CD4-positive, alpha-beta T cell treated with Interleukin-10 for 1 hour (primary cell): ENCODE results near the gene UTP20.
"Not testable (repeated sequence)": the region's sequence is repeated elsewhere in the genome, so short reads cannot be mapped to it uniquely, and the experiment has no call there.

Source experiments
- DNase-seq: peaks from one replicate; pipeline ENCODE4 v3.0.0-alpha.2; 2020

Gene UTP20

DNA sequence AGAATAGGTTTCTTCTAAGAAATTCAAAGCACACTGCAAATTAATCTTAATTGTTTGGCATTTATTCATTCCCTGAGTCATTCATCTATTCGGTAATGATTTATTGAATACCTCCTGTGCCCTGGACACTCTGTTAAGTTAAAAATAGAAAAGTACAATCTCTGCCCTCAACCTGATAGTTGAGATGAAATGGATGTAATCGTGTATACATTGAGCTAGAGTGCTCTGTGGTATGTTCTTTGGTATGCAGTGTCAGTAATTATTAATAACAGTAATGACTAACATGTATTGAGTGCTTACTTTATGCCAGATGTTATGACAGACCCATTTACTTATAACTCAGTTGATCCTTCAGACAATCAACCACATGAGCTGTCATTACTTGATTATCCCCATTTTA lies 47.6 kb downstream of the UTP20 start:
- DNase-seq, result no peak

DNA sequence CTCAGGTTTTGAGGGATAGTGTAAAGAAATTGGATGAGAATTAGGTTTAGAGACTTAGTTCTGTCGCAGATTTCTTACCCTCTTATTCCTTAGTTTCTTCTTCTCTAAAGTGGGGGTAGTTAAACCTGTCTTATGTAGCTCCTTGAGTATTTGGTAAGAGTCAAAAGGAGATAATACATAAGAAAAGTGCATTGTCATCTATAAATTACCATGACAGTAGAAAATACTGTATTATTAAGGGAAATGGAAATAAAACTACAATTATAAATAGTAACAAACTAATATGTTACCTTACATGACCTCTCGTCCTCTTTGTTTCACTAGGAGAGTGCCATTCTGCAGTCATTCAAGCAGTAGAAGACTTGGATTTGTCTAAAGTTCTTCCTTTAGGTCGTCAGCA lies 49.0 kb downstream of the UTP20 start:
- DNase-seq, result no peak

DNA sequence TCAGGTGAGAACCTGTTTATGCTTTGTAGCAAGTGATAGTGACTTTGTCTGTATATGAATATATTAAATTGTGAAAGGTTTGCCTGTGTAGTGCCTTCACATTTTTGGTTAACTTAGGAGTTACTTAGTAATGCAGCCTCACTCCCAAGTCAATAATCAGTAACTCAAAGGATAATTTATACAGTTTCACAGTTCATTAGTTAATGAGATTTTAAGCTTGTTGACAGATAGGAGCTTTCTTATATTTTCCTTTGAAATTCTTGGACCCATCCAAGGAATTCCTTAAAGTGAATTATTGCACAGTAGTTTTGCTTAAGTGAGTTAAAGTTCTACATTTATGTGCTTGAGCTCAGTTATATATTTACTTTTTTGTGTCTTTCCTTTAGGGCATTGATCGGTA lies 50.7 kb downstream of the UTP20 start:
- no peak for DNase-seq

DNA sequence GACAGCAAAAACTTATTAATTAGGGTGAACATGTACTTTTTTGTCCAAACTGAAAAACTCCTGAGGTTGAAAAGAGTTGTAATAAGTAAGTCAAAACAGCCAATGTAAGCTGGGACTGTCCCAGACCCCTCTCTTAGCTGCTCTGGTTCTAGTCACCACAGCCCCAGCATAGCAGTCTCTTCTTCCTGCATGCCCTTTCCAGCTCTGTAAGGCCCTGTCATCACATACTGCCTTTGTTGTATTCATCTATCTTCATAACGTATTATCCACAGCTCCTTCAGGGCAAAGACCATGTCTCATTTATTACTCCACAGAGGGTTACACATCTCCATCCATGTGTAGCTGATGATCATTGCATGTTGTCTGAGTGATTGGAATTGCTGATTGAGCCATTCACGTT lies 56.5 kb downstream of the UTP20 start:
- DNase-seq, result no peak

DNA sequence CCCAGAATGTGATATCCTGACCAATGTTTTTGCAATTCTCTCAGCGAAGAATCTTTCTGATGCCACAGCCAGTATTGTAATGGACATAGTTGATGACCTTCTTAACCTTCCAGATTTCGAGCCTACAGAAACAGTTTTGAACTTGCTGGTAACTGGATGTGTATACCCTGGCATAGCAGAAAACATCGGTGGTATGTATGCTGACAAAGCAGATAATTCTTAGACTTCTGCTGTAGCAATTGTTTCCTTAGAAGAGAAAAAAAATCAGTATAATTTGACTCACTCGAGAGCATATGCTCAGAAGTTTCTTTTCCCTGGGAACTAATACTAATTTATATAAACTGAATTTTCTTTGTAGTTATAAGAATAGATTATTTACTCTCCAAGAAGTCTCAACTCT lies 58.2 kb downstream of the UTP20 start:
- DNase-seq, result no peak

- DNase-seq, result no peak
These were observed 64.0 kb downstream of the UTP20 start for GRCh38 chr12:101343893-101344292.

DNA sequence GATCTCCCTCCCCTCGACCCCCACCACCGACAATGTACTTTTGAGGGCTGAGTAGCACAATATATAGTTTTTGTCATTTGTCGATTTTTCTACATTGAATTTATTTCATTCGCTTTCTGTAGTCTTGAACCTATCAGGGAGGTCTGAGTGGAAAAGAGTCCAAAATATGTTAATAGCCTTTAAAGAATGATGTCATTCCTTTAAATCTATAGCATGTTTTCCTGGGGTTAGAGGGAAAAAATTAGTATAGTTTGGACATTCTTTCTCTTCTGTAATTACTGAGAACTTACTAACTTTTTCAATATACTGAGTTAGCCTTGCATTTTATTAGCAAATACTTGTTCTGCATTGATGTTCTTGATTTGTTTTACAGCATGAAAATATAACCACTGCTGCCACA lies 71.8 kb downstream of the UTP20 start:
- no peak for DNase-seq

DNA sequence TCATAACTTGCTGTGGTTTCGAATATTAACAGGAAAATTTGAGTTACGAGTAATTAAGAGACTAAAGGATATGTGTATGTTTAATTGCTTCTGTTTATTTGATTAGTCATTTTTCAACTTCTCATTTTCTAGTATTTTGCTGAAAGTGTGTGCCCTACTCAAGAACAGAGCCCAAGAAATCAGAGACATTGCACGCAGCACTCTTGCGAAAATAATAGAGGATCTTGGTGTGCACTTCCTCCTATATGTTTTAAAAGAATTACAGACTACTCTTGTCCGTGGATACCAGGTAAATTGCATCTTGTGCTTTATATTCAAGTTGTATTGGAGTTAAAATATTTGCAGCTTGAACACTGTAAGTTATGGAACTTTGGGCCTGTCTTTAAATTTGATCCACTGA lies 76.9 kb downstream of the UTP20 start:
- DNase-seq, result no peak

DNA sequence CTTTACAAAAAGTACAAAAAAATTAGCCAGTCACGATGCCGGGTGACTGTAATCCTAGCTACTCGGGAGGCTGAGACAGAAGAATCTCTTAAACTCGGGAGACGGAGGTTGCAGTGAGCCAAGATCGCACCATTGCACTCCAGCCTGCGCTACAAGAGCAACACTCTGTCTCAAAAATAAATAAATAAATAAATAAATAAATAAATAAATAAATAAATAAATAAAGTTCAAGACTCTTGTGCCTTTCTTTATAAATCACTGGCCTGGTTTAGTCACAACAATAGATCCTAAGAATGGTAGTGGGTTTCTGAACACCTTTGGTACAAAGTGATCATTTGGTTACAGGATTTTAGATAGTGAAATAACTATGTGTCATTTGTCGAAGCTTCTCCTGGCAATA lies 81.5 kb downstream of the UTP20 start:
- no peak for DNase-seq

- DNase-seq, result no peak
These were observed 88.1 kb downstream of the UTP20 start for GRCh38 chr12:101368016-101368415.

DNA sequence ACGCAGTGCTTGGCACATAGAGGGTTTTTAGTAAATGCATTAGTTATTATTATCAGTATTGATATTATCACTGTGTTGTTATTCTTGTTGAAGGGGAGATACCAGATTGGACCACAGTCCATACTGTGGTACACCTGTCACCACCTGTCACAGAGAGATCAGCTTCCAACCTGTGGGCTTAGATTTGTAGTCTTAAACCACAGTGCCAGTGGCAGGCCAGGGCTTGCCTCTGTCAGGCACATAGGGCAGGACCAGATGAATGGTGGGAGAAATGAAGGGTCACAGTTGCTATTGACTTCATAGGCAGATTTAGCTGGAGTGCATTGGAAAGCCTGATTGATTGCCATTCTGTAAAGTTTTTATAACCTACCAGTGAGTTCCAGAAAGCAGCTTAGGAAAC lies 92.5 kb downstream of the UTP20 start:
- DNase-seq, result no peak

GRCh38 chr12:101375573-101375972 lies 95.7 kb downstream of the UTP20 start:
- DNase-seq, result no peak

DNA sequence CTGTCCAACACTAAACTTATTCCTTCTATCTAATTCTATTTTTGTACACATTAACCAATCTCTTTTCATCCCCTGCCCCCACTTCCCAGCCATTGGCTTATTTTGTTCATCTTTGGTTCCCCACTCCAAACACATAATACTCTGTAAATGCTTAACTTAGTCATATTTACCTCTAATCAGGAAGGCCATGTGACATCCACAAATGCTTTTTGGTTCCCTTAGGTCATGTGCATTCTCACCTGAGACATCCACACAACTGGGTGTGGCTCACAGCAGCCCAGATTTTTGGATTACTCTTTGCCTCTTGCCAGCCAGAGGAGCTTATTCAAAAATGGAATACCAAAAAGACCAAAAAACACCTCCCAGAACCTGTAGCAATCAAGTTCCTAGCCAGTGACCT lies 99.2 kb downstream of the UTP20 start:
- no peak for DNase-seq

- DNase-seq, result not testable (repeated sequence)
These were observed 111.3 kb downstream of the UTP20 start for GRCh38 chr12:101391181-101391580.

GRCh38 chr12:101407049-101407435 lies 127.1 kb downstream of the UTP20 start:
- peak; percentile 7 for DNase-seq

GRCh38 chr12:101407436-101408345 lies 127.8 kb downstream of the UTP20 start, which contains the start of gene ARL1:
TSS of gene ARL1 (minus strand) at chr12:101407772. CDS start at chr12:101407645, 127 bp downstream.
- DNase-seq, result peak; percentile 76

DNA sequence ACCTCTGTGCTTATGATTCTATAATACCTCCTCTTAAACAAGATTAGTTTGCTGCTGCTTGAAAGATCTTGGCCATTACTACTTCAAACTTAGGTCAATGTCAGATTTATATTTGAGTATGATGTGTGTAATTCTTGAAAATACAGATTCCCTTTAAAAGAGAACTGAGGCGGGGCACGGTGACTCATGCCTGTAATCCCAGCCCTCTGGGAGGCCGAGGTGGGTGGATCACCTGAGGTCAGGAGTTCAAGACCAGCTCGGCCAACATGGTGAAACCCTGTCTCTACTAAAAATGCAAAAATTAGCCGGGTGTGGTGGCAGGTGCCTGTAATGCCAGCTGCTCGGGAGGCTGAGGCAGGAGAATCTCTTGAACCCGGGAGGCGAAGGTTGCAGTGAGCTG lies 130.3 kb downstream of the UTP20 start:
- DNase-seq, result not testable (repeated sequence)

- DNase-seq, result peak; percentile 47
These were observed 134.7 kb downstream of the UTP20 start for GRCh38 chr12:101414533-101415119.

GRCh38 chr12:101415228-101415627 lies 135.3 kb downstream of the UTP20 start:
- DNase-seq, result no peak

GRCh38 chr12:101422066-101422465 lies 142.2 kb downstream of the UTP20 start:
- DNase-seq, result not testable (repeated sequence)

DNA sequence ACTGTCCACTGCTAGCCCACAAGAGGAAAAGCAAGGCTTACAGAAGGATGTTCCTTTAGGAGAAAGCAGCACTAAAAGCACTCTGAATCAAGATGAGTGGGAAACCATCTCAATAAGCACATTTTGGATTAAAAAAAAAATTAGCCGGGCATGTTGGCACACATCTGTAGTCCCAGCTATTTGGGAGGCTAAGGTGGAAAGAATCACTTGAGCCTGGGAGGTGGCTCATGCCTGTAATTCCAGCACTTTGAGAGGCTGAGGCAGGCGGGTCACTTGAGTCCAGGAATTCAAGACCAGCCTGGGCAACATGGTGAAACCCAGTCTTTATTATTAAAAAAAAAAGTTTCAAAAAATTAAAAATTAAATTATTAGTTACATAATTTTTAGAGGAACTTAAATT lies 144.7 kb downstream of the UTP20 start:
- DNase-seq, result no peak

- no peak for DNase-seq
These were observed 150.6 kb downstream of the UTP20 start for GRCh38 chr12:101430456-101430855.

DNA sequence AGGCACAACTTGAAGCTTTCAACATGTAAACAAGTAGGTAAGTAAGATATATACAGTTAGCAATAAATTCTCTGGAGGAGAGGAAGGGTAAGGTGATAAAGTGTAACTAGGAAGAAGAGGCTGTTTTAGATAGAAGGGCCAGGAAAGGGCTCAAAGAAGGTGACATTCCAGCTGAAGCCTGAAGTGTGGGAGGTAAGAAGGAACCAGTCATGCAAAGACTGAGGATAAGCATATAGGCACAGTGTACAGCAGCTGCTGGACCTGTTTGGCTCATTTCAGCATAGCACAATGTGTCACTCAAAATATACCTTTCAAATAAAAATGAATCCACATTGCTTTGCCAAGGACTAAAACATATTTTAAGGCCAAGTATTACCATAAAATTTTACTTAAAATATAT lies 156.2 kb downstream of the UTP20 start:
- no peak for DNase-seq
